Psoas muscle (tissue), 8 donors: Measurements from ENCODE around the gene AFAP1. TPM values are rescaled to one million over a fixed set of nuclear protein-coding genes. Genes with fewer than 3 reads are reported as not detected.

Experiments used
- ATAC-seq, 4 donors: fragments of 200-7000 bp; cut with Tn5 transposase; one replicate each; pipeline ENCODE4 v1.9.1; 2020; ENCODE audit warnings: moderate library complexity in 3 of 4, mild to moderate bottlenecking in 2 of 4
- DNase-seq, 2 donors: peaks; one replicate each; pipeline ENCODE4 v3.0.0-alpha.2; 2020
- H3K27ac ChIP-seq: fragments of 200-600 bp; one replicate; pipeline ENCODE4 v1.8.0; 2022
- H3K27me3 ChIP-seq, 3 donors: fragments of 200-600 bp in 1 of 3; one replicate each; pipeline versions ENCODE4 v1.6.1 to v1.8.0; 2013 to 2022; ENCODE audit warnings: low read length in 2 of 3, mild to moderate bottlenecking in 2 of 3, moderate library complexity in 1 of 3; ENCODE audit not compliant: insufficient read depth in 3 of 3
- H3K36me3 ChIP-seq, 2 donors: fragments of 200-600 bp in 1 of 2; one replicate each; pipeline versions ENCODE4 v1.6.1 to v1.8.0; 2013 to 2022; ENCODE audit warnings: low read depth in 1 of 2, mild to moderate bottlenecking in 1 of 2, moderate library complexity in 1 of 2; ENCODE audit not compliant: insufficient read depth in 1 of 2
- H3K4me1 ChIP-seq: fragments of 200-600 bp; one replicate; pipeline ENCODE4 v1.8.0; 2022
- H3K4me3 ChIP-seq: fragments of 200-600 bp; one replicate; pipeline ENCODE4 v1.8.0; 2022; ENCODE audit warnings: mild to moderate bottlenecking
- H3K9me3 ChIP-seq: fragments of 200-600 bp; one replicate; pipeline ENCODE4 v1.8.0; 2022
- CTCF ChIP-seq: fragments of 200-600 bp; IDR thresholded peaks from one replicate; pipeline ENCODE4 v1.8.0; 2022; ENCODE audit warnings: antibody characterized with exemption
- WGBS, 3 donors: extraction: QIAGEN DNeasy Blood & Tissue Kit; methylation state at CpG; one replicate each; pipeline versions ENCODE4 v1.1.6 to v1.1.7; 2013; 5-methylcytosine and 5-hydroxymethylcytosine counted together
- intact Hi-C, 2 donors: fragments of 100-400 bp; cut with DNase I; formaldehyde crosslinking; loops; one replicate each; pipeline versions ENCODE4 v1.11.0 to v1.14.2; 2022
- polyA plus RNA-seq, 3 donors: library from polyadenylated mRNA; stranded (reverse); fragments of 200-250 nt; gene quantifications; one replicate each; pipeline ENCODE4 v1.2.3, GENCODE V29; 2013
- total RNA-seq, 4 donors: library from RNA; stranded (reverse); fragmentation: NEBNext Ultra II Directional in 2 of 4; extraction: Animal tissue kit (Norgen Biotek cat#: 25700) in 2 of 4; gene quantifications; one replicate each; pipeline versions ENCODE4 v1.2.1 to v1.2.4, GENCODE V29; 2021 to 2023
- donor health status: healthy with polysubstance abuse.
- donor health status: DM: no; HTN: no; CAD: no; lungs with moderate emphysema.
- donor health status: Bipolar disorder and iron deficiency.
- donor health status: healthy.
- donor health status: DM: yes; HTN: yes; CAD: no.
- donor health status: DM: no; HTN: no; CAD: no.
- donor health status: DM: no; HTN: no; CAD: no.
- donor health status: DM: yes; HTN: yes; CAD: no.

AFAP1 gene
- total and polyA plus RNA-seq, 7 donors, result 1.3 to 11.4 (median 2.6) TPM

GRCh38 chr4:7800410-7800809, 139.3 kb downstream of the AFAP1 start:
- Histone ChIP-seq H3K27ac (no peak overlapping the region), H3K27me3 (no peaks in the 10 kb centered on the region), H3K4me1 (peaks cover 13% of the 10 kb centered on the region), H3K9me3 (no peaks in the 10 kb centered on the region), H3K4me3 (no peak overlapping the region), H3K36me3 (peaks cover 0 to 42% of the 10 kb centered on the region in 2 donors)
- DNase-seq (no peak), ATAC-seq (no peak)
- intact Hi-C loops, result loop anchor here (5.0 kb wide), 3 partner anchors 38 to 608 kb away; partner anchors contain the start of gene SORCS2 (in 1 of the 2)
- TF ChIP-seq CTCF, result no peak
- WGBS, 3 donors, result 92 to 94% (median 92%) methylated on average over 22 of the region's 22 CpGs

- H3K36me3 ChIP-seq, result peaks cover 0 to 42% of the 10 kb centered on the region in 2 donors
Measured at GRCh38 chr4:7799736-7800135, 139.9 kb downstream of the AFAP1 start.

GRCh38 chr4:7799306-7799705, 140.4 kb downstream of the AFAP1 start:
- H3K9me3 ChIP-seq, result no peaks in the 10 kb centered on the region
- intact Hi-C loops, result no loop called here
- peaks cover 0 to 42% of the 10 kb centered on the region in 2 donors for H3K36me3 ChIP-seq
- H3K27ac ChIP-seq, result no peak overlapping the region
- DNase-seq (no peak), ATAC-seq (no peak)
- H3K4me3 ChIP-seq, result no peak overlapping the region
- WGBS, 3 donors, result 96 to 99% (median 97%) methylated on average over 11 of the region's 11 CpGs
- peaks cover 11% of the 10 kb centered on the region for H3K4me1 ChIP-seq
- no peaks in the 10 kb centered on the region for H3K27me3 ChIP-seq
- TF ChIP-seq CTCF, result no peak

More at GRCh38 chr4:7799736-7800135, 139.9 kb downstream of the AFAP1 start:
- ATAC-seq (no peak), DNase-seq (no peak)
- no peak for TF ChIP-seq CTCF
- peaks cover 12% of the 10 kb centered on the region for H3K4me1 ChIP-seq
- no peaks in the 10 kb centered on the region for H3K27me3 ChIP-seq
- H3K4me3 ChIP-seq, result no peak overlapping the region
- H3K27ac ChIP-seq, result no peak overlapping the region
- WGBS, 3 donors, result 93% methylated on average over 5 of the region's 5 CpGs
- H3K9me3 ChIP-seq, result no peaks in the 10 kb centered on the region
- intact Hi-C loops, result loop anchor here (5.0 kb wide), 3 partner anchors 37 to 607 kb away; partner anchors contain the start of gene SORCS2 (in 1 of the 2)

- Histone ChIP-seq H3K27me3 (no peaks in the 10 kb centered on the region), H3K36me3 (peaks cover 0 to 51% of the 10 kb centered on the region in 2 donors), H3K4me3 (no peak overlapping the region), H3K27ac (no peak overlapping the region), H3K9me3 (no peaks in the 10 kb centered on the region), H3K4me1 (peaks cover 5% of the 10 kb centered on the region)
- ATAC-seq (no peak), DNase-seq (no peak)
- intact Hi-C loops, result no loop called here
- no peak for TF ChIP-seq CTCF
- 82 to 92% (median 89%) methylated on average over 17 to 18 of the region's 18 CpGs for WGBS, 3 donors
Measured at GRCh38 chr4:7798178-7798995, 141.3 kb downstream of the AFAP1 start.
